ENCODE measurements around the gene GMPPA.

GRCh38 chr2:219532378-219532649 lies 33.6 kb downstream of the GMPPA start:
- TF ChIP-seq, protein P1, sequence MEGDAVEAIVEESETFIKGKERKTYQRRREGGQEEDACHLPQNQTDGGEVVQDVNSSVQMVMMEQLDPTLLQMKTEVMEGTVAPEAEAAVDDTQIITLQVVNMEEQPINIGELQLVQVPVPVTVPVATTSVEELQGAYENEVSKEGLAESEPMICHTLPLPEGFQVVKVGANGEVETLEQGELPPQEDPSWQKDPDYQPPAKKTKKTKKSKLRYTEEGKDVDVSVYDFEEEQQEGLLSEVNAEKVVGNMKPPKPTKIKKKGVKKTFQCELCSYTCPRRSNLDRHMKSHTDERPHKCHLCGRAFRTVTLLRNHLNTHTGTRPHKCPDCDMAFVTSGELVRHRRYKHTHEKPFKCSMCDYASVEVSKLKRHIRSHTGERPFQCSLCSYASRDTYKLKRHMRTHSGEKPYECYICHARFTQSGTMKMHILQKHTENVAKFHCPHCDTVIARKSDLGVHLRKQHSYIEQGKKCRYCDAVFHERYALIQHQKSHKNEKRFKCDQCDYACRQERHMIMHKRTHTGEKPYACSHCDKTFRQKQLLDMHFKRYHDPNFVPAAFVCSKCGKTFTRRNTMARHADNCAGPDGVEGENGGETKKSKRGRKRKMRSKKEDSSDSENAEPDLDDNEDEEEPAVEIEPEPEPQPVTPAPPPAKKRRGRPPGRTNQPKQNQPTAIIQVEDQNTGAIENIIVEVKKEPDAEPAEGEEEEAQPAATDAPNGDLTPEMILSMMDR (IDR thresholded peaks at IDR 0.05), result no peak
- no peak for TF ChIP-seq POLR2A (IDR thresholded peaks at IDR 0.05)
